Thyroid gland (tissue), 4 donors: ENCODE results near the gene UBE2D1. TPM values are rescaled to one million over a fixed set of nuclear protein-coding genes. Genes with fewer than 3 reads are reported as not detected.

Source experiments
- DNase-seq, 2 donors: peaks; one replicate each; pipeline ENCODE4 v3.0.0-alpha.2; 2019
- H3K27ac ChIP-seq, 3 donors: fragments of 200-600 bp; sonication (generic); 1 replicate in 2 of 3; 2 replicates in 1 of 3; pipeline ENCODE4 v1.5.1; 2016 to 2019; ENCODE audit warnings: mild to moderate bottlenecking in 1 of 3, moderate library complexity in 1 of 3
- H3K27me3 ChIP-seq: fragments of 200-600 bp; sonication (generic); one replicate; pipeline ENCODE4 v1.5.1; 2019
- H3K36me3 ChIP-seq, 2 donors: fragments of 200-600 bp; sonication (generic); one replicate each; pipeline ENCODE4 v1.5.1; 2016 to 2019
- H3K4me1 ChIP-seq, 2 donors: fragments of 200-600 bp; sonication (generic); one replicate each; pipeline ENCODE4 v1.5.1; 2017 to 2019
- H3K4me3 ChIP-seq, 3 donors: fragments of 200-600 bp; sonication (generic); replicated peaks in 1 of 3; 1 replicate in 2 of 3; 2 replicates in 1 of 3; pipeline ENCODE4 v1.5.1; 2016; ENCODE audit warnings: mild to moderate bottlenecking in 1 of 3
- H3K9me3 ChIP-seq: fragments of 200-600 bp; sonication (generic); one replicate; pipeline ENCODE4 v1.5.1; 2017
- POLR2A ChIP-seq, 2 donors: fragments of 450-650 bp; IDR thresholded peaks; one replicate each; pipeline ENCODE4 v1.6.1; 2017; ENCODE audit warnings: antibody characterized with exemption in 2 of 2, mild to moderate bottlenecking in 2 of 2, moderate library complexity in 1 of 2
- WGBS, 2 donors: methylation state at CpG; one replicate each; pipeline ENCODE4 v1.1.5; 2017; 5-methylcytosine and 5-hydroxymethylcytosine counted together
- intact Hi-C: fragments of 100-400 bp; cut with DNase I; formaldehyde crosslinking; loops from one replicate; pipeline ENCODE4 v1.15.1; 2023
- total RNA-seq, 4 donors: library from RNA; depleted of rRNA; stranded (reverse); fragments of >200 nt; gene quantifications; one replicate each; pipeline ENCODE4 v1.2.3, GENCODE V29; 2016
- TF ChIP-seq, protein P1 (sequence below), 6 experiments: fragments of 200-600 bp in 3 of 6; fragments of 450-650 bp in 3 of 6; sonication (generic) in 3 of 6; IDR thresholded peaks; one replicate each; pipeline ENCODE4 v1.5.1; 2016 to 2019; ENCODE audit warnings: antibody characterized with exemption in 6 of 6, mild to moderate bottlenecking in 2 of 6, inconsistent platforms in 1 of 6, moderate library complexity in 1 of 6

Gene UBE2D1
- total RNA-seq, 4 donors from 2014 or later, result 11.3 to 25.4 (median 18.7) TPM

DNA sequence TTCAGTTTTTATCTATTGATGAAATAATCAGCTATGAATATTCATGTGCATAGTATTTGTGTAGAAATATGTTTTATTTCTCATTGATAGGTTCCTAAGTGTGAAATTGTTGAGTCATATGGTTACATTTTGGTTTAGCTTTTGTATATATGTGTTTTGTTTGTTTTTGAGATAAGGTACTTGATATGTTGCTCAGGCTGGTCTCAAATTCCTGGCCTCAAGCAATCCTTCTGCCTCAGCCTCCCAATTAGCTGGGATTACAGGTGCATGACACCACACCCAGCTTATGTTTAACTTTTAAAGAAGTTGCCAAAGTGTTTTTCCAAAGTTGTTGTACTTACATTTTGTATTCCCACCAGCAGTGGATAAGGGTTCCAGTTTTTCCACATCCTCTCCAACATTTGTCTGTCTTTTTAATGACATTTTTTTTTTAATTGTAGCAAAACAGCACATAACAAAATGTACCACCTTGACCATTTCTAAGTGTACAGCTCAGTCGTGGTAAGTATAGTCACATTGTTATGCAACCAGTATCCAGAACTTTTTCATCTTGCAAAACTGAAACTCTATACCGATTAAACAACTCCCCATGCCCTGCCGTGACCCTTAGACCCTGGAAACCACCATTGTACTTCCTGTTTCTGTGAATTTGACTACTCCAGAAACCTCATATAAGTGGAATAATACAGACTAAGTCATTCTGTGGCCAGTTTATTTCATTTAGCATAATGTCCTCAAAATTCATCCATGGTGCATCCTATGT lies 12.6 kb upstream of the UBE2D1 start:
- Histone ChIP-seq H3K9me3 (no peaks in the 10 kb centered on the region), H3K4me1 (no peaks in the 10 kb centered on the region), H3K36me3 (no peaks in the 10 kb centered on the region), H3K27me3 (no peaks in the 10 kb centered on the region), H3K4me3 (no peak overlapping the region), H3K27ac (no peak overlapping the region)
- no peak for DNase-seq
- no peak for TF ChIP-seq POLR2A (IDR thresholded peaks at IDR 0.05)
- TF ChIP-seq, protein P1, sequence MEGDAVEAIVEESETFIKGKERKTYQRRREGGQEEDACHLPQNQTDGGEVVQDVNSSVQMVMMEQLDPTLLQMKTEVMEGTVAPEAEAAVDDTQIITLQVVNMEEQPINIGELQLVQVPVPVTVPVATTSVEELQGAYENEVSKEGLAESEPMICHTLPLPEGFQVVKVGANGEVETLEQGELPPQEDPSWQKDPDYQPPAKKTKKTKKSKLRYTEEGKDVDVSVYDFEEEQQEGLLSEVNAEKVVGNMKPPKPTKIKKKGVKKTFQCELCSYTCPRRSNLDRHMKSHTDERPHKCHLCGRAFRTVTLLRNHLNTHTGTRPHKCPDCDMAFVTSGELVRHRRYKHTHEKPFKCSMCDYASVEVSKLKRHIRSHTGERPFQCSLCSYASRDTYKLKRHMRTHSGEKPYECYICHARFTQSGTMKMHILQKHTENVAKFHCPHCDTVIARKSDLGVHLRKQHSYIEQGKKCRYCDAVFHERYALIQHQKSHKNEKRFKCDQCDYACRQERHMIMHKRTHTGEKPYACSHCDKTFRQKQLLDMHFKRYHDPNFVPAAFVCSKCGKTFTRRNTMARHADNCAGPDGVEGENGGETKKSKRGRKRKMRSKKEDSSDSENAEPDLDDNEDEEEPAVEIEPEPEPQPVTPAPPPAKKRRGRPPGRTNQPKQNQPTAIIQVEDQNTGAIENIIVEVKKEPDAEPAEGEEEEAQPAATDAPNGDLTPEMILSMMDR (IDR thresholded peaks at IDR 0.05), result no peak
- 62 to 76% methylated on average over 3 of the region's 3 CpGs for WGBS, 2 donors
- intact Hi-C loops, result no loop called here

DNA sequence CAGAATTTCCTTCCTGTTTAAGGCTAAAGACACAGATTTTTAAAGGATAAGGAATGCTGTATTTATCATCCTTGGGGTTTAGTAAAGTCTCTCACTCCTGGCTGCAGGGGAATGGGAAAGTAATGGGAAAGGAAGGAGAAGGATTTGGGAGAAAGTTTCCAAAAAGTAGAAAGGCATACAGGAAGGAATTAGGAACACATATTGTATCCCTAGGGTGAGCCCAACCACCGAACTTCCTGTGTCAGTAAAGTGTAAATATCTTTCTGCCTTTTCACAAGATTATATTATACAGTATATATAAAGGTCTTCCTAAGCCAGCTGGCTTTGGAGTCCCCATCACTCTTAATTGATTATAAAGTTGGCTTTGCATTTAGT lies 12.0 kb upstream of the UBE2D1 start:
- TF ChIP-seq POLR2A (IDR thresholded peaks at IDR 0.05), result no peak
- TF ChIP-seq, protein P1 (IDR thresholded peaks at IDR 0.05), result no peak
- intact Hi-C loops, result no loop called here
- no peak for DNase-seq
- no peaks in the 10 kb centered on the region for H3K27me3 ChIP-seq
- H3K9me3 ChIP-seq, result no peaks in the 10 kb centered on the region
- no peak overlapping the region for H3K27ac ChIP-seq
- no peaks in the 10 kb centered on the region for H3K36me3 ChIP-seq
- no peaks in the 10 kb centered on the region for H3K4me1 ChIP-seq
- no peak overlapping the region for H3K4me3 ChIP-seq
- 54 to 58% methylated on average over 1 of the region's 1 CpG for WGBS, 2 donors

DNA sequence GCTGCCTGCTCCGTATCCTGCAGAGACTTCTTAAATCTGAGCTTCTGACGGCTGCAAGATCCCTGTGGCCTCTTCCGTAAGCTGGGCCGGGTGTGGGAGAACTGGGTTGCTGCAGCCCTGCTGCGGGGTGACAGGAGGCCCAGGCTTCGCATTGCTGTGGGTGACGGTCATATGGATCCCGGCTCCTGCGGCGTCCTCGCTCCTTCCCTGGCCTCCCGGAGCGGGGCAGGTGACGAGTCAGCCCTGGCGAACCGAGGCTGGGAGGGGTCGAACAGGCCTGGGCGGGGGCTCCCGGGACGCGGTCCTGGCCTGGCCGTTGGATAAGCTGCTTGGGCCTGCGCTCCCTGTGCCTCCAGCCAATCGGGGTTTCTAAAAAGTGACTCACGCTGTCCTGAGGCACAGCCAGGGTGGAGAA lies 7.8 kb upstream of the UBE2D1 start:
- TF ChIP-seq, protein P1 (IDR thresholded peaks at IDR 0.05), result no peak
- no peak for TF ChIP-seq POLR2A (IDR thresholded peaks at IDR 0.05)
- H3K27ac ChIP-seq, result no peak overlapping the region
- H3K4me1 ChIP-seq, result no peaks in the 10 kb centered on the region
- 17 to 35% methylated on average over 11 to 24 of the region's 25 CpGs for WGBS, 2 donors
- H3K36me3 ChIP-seq, result no peaks in the 10 kb centered on the region
- intact Hi-C loops, result no loop called here
- no peaks in the 10 kb centered on the region for H3K27me3 ChIP-seq
- no peak for DNase-seq
- no peak overlapping the region for H3K4me3 ChIP-seq
- H3K9me3 ChIP-seq, result no peaks in the 10 kb centered on the region

DNA sequence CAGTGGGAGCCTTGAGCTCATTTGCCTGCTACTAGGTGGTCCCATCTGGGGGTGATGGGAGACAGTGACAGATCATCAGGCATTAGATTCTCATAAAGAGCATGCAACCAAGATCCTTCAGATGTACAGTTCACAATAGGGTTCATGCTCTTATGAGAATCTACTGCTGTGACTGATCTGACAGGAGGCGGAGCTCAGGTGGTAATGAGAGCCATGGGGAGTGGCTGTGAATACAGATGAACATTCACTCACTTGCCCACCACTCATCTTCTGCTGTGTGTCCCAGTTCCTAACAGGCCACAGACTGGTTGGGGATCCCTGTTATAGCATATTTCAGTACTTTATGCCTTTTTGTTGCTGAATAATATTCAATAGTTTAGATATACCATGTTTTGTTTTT lies 6.6 kb upstream of the UBE2D1 start:
- H3K4me3 ChIP-seq, result no peak overlapping the region
- TF ChIP-seq POLR2A (IDR thresholded peaks at IDR 0.05), result no peak
- TF ChIP-seq, protein P1 (IDR thresholded peaks at IDR 0.05), result no peak
- WGBS, 2 donors, result 95 to 100% methylated on average over 1 of the region's 1 CpG

DNA sequence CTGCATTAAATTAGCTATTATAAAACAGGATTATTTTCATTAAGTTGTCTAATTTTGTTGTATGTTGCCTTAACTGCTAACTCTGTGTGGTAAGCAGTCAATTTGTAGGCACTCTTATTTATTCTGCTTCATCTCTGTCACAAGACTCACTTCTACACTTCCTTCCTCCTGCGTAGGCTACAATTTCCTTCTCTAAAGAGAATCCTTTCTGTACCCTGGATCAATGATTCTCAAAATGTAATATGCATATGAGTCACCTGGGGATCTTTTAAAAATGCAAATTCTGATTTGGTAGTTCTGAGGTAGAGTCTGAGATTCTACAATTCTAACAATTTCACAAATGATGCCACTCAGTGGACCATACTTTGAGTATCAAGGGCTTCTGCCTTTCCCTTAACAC lies 4.4 kb upstream of the UBE2D1 start:
- intact Hi-C loops, result no loop called here

More for the DNA sequence above, 6.6 kb upstream of the UBE2D1 start:
- intact Hi-C loops, result no loop called here
- Histone ChIP-seq H3K27ac (no peak overlapping the region), H3K36me3 (no peaks in the 10 kb centered on the region), H3K4me1 (no peaks in the 10 kb centered on the region), H3K9me3 (no peaks in the 10 kb centered on the region), H3K27me3 (no peaks in the 10 kb centered on the region)
- no peak for DNase-seq

More for the DNA sequence above, 4.4 kb upstream of the UBE2D1 start:
- no peaks in the 10 kb centered on the region for H3K4me1 ChIP-seq
- no peaks in the 10 kb centered on the region for H3K9me3 ChIP-seq
- 81 to 86% methylated on average over 1 of the region's 1 CpG for WGBS, 2 donors
- DNase-seq, result no peak
- no peak overlapping the region for H3K4me3 ChIP-seq
- H3K27ac ChIP-seq, result no peak overlapping the region
- TF ChIP-seq, protein P1 (IDR thresholded peaks at IDR 0.05), result no peak
- TF ChIP-seq POLR2A (IDR thresholded peaks at IDR 0.05), result no peak
- no peaks in the 10 kb centered on the region for H3K36me3 ChIP-seq
- H3K27me3 ChIP-seq, result no peaks in the 10 kb centered on the region
